IMR-90 (cell line): ENCODE measurements around the gene BLOC1S2. TPM values are rescaled to one million over a fixed set of nuclear protein-coding genes. Genes with fewer than 3 reads are reported as not detected.

ENCODE experiments used
- ATAC-seq: fragments of 200-7000 bp; cut with Tn5 transposase; 2 replicates; pipeline ENCODE4 v1.9.1; 2020; ENCODE audit warnings: low read depth, mild to moderate bottlenecking, moderate library complexity
- BruUV-seq: library from RNA; stranded (reverse); fragments of 400-500 nt; replicated peaks from 2 replicates; lab custom pipeline; 2021; lab: Mats Ljungman, UMichigan
- CTCF ChIA-PET: fragments of 300-600 bp; formaldehyde crosslinking; extraction: SDS; loops from one replicate; lab custom pipeline; 2021; ENCODE audit warnings: antibody characterized with exemption; lab: Yijun Ruan, JAX
- POLR2A ChIA-PET: fragments of 300-600 bp; sonication (Branson Sonifier 250); formaldehyde crosslinking; loops from one replicate; lab custom pipeline; 2022; ENCODE audit warnings: antibody characterized with exemption; ENCODE audit not compliant: unreplicated experiment; lab: Charles Lee
- DNase-seq: peaks from one replicate; pipeline ENCODE4 v3.0.0; 2013
- H2AFZ ChIP-seq: replicated peaks from 2 replicates; pipeline ENCODE3; 2013; ENCODE audit warnings: low read length, mild to moderate bottlenecking; ENCODE audit not compliant: poor library complexity
- H2AK5ac ChIP-seq: 2 replicates; pipeline ENCODE4 v1.6.1; 2013; ENCODE audit warnings: low read depth, low read length, inconsistent platforms
- H2AK9ac ChIP-seq: replicated peaks from 2 replicates; pipeline ENCODE3; 2013; ENCODE audit warnings: mild to moderate bottlenecking, low read depth, low read length, moderate library complexity; ENCODE audit not compliant: poor library complexity
- H2BK120ac ChIP-seq: 2 replicates; pipeline ENCODE4 v1.6.1; 2013; ENCODE audit warnings: low read depth, low read length, inconsistent platforms
- H2BK15ac ChIP-seq: 3 replicates; pipeline ENCODE4 v1.6.1; 2013; ENCODE audit warnings: low read depth, low read length, inconsistent platforms
- H2BK20ac ChIP-seq: 2 replicates; pipeline ENCODE4 v1.6.1; 2013; ENCODE audit warnings: low read depth, mild to moderate bottlenecking, inconsistent platforms, low read length, moderate library complexity
- H2BK5ac ChIP-seq: 2 replicates; pipeline ENCODE4 v1.6.1; 2013; ENCODE audit warnings: mild to moderate bottlenecking, low read depth, low read length, inconsistent platforms; ENCODE audit not compliant: poor library complexity, severe bottlenecking
- H3K14ac ChIP-seq: replicated peaks from 2 replicates; pipeline ENCODE4 v1.6.1; 2013; ENCODE audit warnings: low read depth, low read length, inconsistent platforms
- H3K18ac ChIP-seq: 2 replicates; pipeline ENCODE4 v1.6.1; 2013; ENCODE audit warnings: low read depth, low read length, control low read depth
- H3K23ac ChIP-seq: 2 replicates; pipeline ENCODE4 v1.6.1; 2013; ENCODE audit warnings: low read depth, low read length, inconsistent platforms
- H3K27ac ChIP-seq: 2 replicates; pipeline ENCODE4 v1.5.1; 2013; ENCODE audit warnings: mild to moderate bottlenecking, control low read depth, low read length; ENCODE audit not compliant: insufficient read depth
- H3K27me3 ChIP-seq: 2 replicates; pipeline ENCODE4 v1.6.1; 2013; ENCODE audit warnings: low read length; ENCODE audit not compliant: control insufficient read depth, insufficient read depth
- H3K36me3 ChIP-seq: 2 replicates; pipeline ENCODE4 v1.6.1; 2013; ENCODE audit warnings: low read length, mixed read lengths; ENCODE audit not compliant: control insufficient read depth, insufficient read depth
- H3K4ac ChIP-seq: 2 replicates; pipeline ENCODE4 v1.6.1; 2013; ENCODE audit warnings: low read depth, low read length, inconsistent platforms
- H3K4me1 ChIP-seq: 2 replicates; pipeline ENCODE4 v1.6.1; 2013; ENCODE audit warnings: low read length, mixed read lengths; ENCODE audit not compliant: control insufficient read depth, insufficient read depth
- H3K4me2 ChIP-seq: 2 replicates; pipeline ENCODE4 v1.6.1; 2013; ENCODE audit warnings: low read depth, mild to moderate bottlenecking, control low read depth, low read length, moderate library complexity
- H3K4me3 ChIP-seq: 2 replicates; pipeline ENCODE4 v1.5.1; 2013; ENCODE audit warnings: low read depth, mild to moderate bottlenecking, control low read depth, low read length, moderate library complexity; ENCODE audit not compliant: insufficient read depth
- H3K56ac ChIP-seq: 2 replicates; pipeline ENCODE4 v1.6.1; 2013; ENCODE audit warnings: low read length, inconsistent platforms; ENCODE audit not compliant: insufficient read depth; ENCODE audit errors: extremely low read depth
- H3K79me1 ChIP-seq, 2 experiments: 2 replicates each; pipeline ENCODE4 v1.6.1; 2013; ENCODE audit warnings: low read length in 2 of 2, inconsistent platforms in 1 of 2, low read depth in 1 of 2
- H3K9ac ChIP-seq: 2 replicates; pipeline ENCODE4 v1.6.1; 2013; ENCODE audit warnings: low read depth, low read length, control low read depth
- H3K9me1 ChIP-seq: 2 replicates; pipeline ENCODE4 v1.6.1; 2013; ENCODE audit warnings: low read length, inconsistent platforms; ENCODE audit not compliant: insufficient read depth
- H3K9me3 ChIP-seq: 2 replicates; pipeline ENCODE4 v1.6.1; 2013; ENCODE audit warnings: low read length; ENCODE audit not compliant: control insufficient read depth, insufficient read depth
- H4K20me1 ChIP-seq: 2 replicates; pipeline ENCODE4 v1.6.1; 2013; ENCODE audit warnings: low read length, inconsistent platforms; ENCODE audit not compliant: insufficient read depth
- H4K5ac ChIP-seq: 2 replicates; pipeline ENCODE4 v1.6.1; 2013; ENCODE audit warnings: mild to moderate bottlenecking, low read depth, low read length, control low read depth
- H4K8ac ChIP-seq, 2 experiments: 2 replicates each; pipeline ENCODE4 v1.6.1; 2013; ENCODE audit warnings: low read depth in 2 of 2, low read length in 2 of 2, control low read depth in 1 of 2, inconsistent platforms in 1 of 2
- H4K91ac ChIP-seq: 2 replicates; pipeline ENCODE4 v1.6.1; 2013; ENCODE audit warnings: low read depth, low read length, inconsistent platforms; ENCODE audit not compliant: insufficient read depth
- BHLHE40 ChIP-seq: fragments of 150-350 bp; IDR thresholded peaks from 2 replicates; pipeline ENCODE4 v1.6.1; 2016; ENCODE audit warnings: mild to moderate bottlenecking, low read depth, low read length
- RAD21 ChIP-seq: IDR thresholded peaks from 2 replicates; pipeline ENCODE4 v1.6.1; 2012; ENCODE audit warnings: low read length, improper control_type of control experiment
- WGBS, 2 experiments: methylation state at CpG; one replicate each; pipeline versions ENCODE4 v1.1.5 to v1.1.7; 2013; ENCODE audit warnings: missing lambda C conversion rate in 2 of 2; ENCODE audit not compliant: insufficient read length in 1 of 2; ENCODE audit errors: extremely low coverage in 2 of 2; 5-methylcytosine and 5-hydroxymethylcytosine counted together
- dilution Hi-C: fragments of 300-500 bp; cut with HindIII; formaldehyde crosslinking; loops from one replicate; pipeline ENCODE4 v1.14.3; 2018; ENCODE audit warnings: low sequenced_read_pairs; ENCODE audit not compliant: unreplicated experiment
- in situ Hi-C: fragments of 300-500 bp; cut with MboI; formaldehyde crosslinking; loops from 3 replicates; pipeline ENCODE4 v1.14.3; 2019; ENCODE audit warnings: low sequenced_read_pairs, inconsistent platforms, mixed read lengths
- intact Hi-C: fragments of 100-400 bp; cut with micrococcal nuclease; formaldehyde crosslinking; loops from 2 replicates; pipeline ENCODE4 v1.10.0; 2022
- polyA plus RNA-seq, 3 experiments: library from polyadenylated mRNA; depleted of rRNA; stranded (reverse); fragments of >200 nt; gene quantifications; 2 replicates each; pipeline ENCODE4 v1.2.3, GENCODE V29; 2012; ENCODE audit warnings: low replicate concordance in 1 of 3
- total RNA-seq: library from RNA; depleted of rRNA; stranded (reverse); fragments of >200 nt; gene quantifications from 2 replicates; pipeline ENCODE4 v1.2.3, GENCODE V29; 2012

Gene BLOC1S2
- total and polyA plus RNA-seq, 2 of the 4 experiments (the other 2 are of a cell fraction): 26.0 to 28.9 TPM

- in situ Hi-C loops: loop anchor here (10.0 kb wide), 1 partner anchor 130 kb away; no protein-coding TSS in a partner anchor
- no peak for TF ChIP-seq BHLHE40
- no peak for TF ChIP-seq RAD21
These were observed 17.9 kb upstream of the BLOC1S2 start for GRCh38 chr10:100304414-100304813.

More at GRCh38 chr10:100304414-100304813, 17.9 kb upstream of the BLOC1S2 start:
- H3K9ac ChIP-seq: no peak overlapping the region
- peaks cover 15% of the 10 kb centered on the region for H3K27me3 ChIP-seq
- H3K56ac ChIP-seq: no peak overlapping the region
- H3K9me1 ChIP-seq: no peaks in the 10 kb centered on the region
- H2AK5ac ChIP-seq: no peak overlapping the region
- no peak overlapping the region for H4K8ac ChIP-seq
- no peaks in the 10 kb centered on the region for H3K36me3 ChIP-seq
- BruUV-seq: no TSS peak
- H2BK20ac ChIP-seq: no peak overlapping the region
- H2AK9ac ChIP-seq: no peak overlapping the region
- ChIA-PET POLR2A (interaction anchor here (0.6 kb wide), 1 partner anchor 127 kb away, joined by 5 read pairs; no protein-coding TSS in a partner anchor), CTCF (interaction anchor here (1.3 kb wide), 2 partner anchors 16 to 32 kb away, joined by 3 to 5 read pairs; no protein-coding TSS in a partner anchor)
- no CpG with 5 or more reads among the region's 3 CpGs for WGBS, 2 experiments
- no peak overlapping the region for H2BK120ac ChIP-seq
- no peak overlapping the region for H3K4me3 ChIP-seq
- no peak for ATAC-seq
- no peak overlapping the region for H3K27ac ChIP-seq
- H4K91ac ChIP-seq: no peak overlapping the region
- H3K14ac ChIP-seq: no peak overlapping the region
- H4K20me1 ChIP-seq: no peaks in the 10 kb centered on the region
- H3K18ac ChIP-seq: no peak overlapping the region
- H4K5ac ChIP-seq: no peak overlapping the region
- H3K9me3 ChIP-seq: no peaks in the 10 kb centered on the region
- H3K79me1 ChIP-seq: no peaks in the 10 kb centered on the region
- H2BK15ac ChIP-seq: no peak overlapping the region
- dilution Hi-C loops (no loop called here), intact Hi-C loops (loop anchor here (10.0 kb wide), 1 partner anchor 200 kb away; no protein-coding TSS in a partner anchor)
- DNase-seq: no peak
- H3K4me2 ChIP-seq: no peak overlapping the region
- no peak overlapping the region for H2BK5ac ChIP-seq
- no peaks in the 10 kb centered on the region for H3K4me1 ChIP-seq
- no peak overlapping the region for H3K23ac ChIP-seq
- H3K4ac ChIP-seq: no peak overlapping the region
- H2AFZ ChIP-seq: no peak overlapping the region
